H54 (cell line): ENCODE results near the gene BLTP2.
"Not testable (repeated sequence)": the region's sequence is repeated elsewhere in the genome, so short reads cannot be mapped to it uniquely, and the experiment has no call there.

Source experiments
- DNase-seq: peaks from one replicate; pipeline ENCODE4 v3.0.0; 2011; ENCODE audit warnings: low spot score, mixed read lengths; ENCODE audit not compliant: insufficient read length
- FAIRE-seq: peaks from 3 replicates; lab custom pipeline; 2011; peaks lifted over from hg19 to GRCh38; lab: Jason Lieb, UNC
- POLR2A ChIP-seq: IDR thresholded peaks from 2 replicates; pipeline ENCODE4 v1.6.1; 2011; ENCODE audit warnings: low read depth, mild to moderate bottlenecking, low read length

The BLTP2 gene

DNA sequence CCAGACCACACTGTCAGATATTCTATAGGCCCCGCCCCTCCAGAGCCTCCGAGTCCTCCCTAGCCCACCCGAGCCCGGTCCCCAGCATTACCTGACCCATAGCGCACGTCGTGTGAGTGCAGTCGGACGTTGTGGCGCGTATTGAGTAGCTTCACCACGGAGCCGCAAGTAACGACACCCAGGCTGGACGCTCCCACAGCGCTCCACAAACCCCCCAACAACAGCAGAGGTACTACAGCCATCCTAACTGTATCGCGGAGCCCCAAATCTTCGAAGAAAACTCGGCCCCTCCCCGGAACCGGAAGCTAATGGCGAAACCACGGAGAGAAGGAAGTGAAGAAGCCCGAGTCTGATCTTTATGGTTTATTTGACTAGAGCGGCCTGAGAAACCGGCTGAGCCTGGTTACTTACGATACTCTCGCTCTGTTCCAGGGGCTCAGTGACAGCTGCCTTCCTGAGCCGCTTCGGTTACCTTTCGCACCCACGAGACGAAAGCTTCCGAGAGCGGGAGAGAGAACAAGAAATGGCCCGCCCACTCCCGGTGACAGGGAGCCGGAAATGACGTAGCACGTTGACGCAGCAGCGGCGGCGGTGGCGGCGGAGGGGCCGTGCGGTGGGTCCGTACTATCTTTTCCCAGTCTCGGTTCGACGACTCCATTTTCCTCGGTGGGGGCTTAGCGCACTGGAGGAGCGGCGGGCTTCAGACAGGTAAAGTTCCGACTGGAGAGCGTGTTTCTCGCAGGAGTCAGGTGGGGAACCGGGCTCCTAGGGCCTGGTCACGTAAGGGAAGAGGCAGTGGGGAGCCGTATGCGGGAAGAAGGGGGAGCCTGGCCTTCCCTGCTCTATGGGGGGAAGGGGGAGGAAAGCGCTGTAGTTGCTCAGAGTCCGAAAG lies 16.9 kb upstream of the BLTP2 start, which contains the start of the genes SDF2 and SUPT6H:
Gene SDF2 (minus strand): TSS at position 272 of the 892 bp plus-strand sequence. CDS start 30 bp downstream, at position 242.
Gene SUPT6H (plus strand): TSS at position 571 of the 892 bp plus-strand sequence. CDS start 11,197 bp downstream, outside the sequence.
- peak; percentile 95 for TF ChIP-seq POLR2A
- FAIRE-seq (no peak), DNase-seq (peak; percentile 92)

DNA sequence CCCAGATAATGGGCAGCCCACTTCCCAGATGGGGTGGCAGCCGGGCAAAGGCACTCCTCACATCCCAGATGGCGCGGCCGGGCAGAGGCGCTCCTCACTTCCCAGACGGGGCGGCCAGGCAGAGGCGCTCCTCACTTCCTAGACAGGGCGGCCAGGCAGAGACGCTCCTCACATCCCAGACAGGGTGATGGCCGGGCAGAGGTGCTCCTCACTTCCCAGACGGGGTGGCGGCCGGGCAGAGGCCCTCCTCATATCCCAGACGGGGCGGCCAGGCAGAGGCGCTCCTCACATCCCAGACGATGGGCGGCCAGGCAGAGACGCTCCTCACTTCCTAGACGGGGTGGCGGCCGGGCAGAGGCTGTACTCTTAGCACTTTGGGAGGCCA lies 14.5 kb upstream of the BLTP2 start:
- FAIRE-seq, DNase-seq: not testable (repeated sequence)

- not testable (repeated sequence) for FAIRE-seq
Measured at GRCh38 chr17:28658766-28659496, 14.0 kb upstream of the BLTP2 start.

GRCh38 chr17:28658342-28658741 lies 13.4 kb upstream of the BLTP2 start:
- not testable (repeated sequence) for FAIRE-seq

More at GRCh38 chr17:28658766-28659496, 14.0 kb upstream of the BLTP2 start:
- DNase-seq = not testable (repeated sequence)

GRCh38 chr17:28657756-28658155 lies 12.8 kb upstream of the BLTP2 start:
- DNase-seq (no peak), FAIRE-seq (no peak)
- TF ChIP-seq POLR2A = no peak

More at GRCh38 chr17:28658342-28658741, 13.4 kb upstream of the BLTP2 start:
- not testable (repeated sequence) for DNase-seq

- no peak for DNase-seq
- no peak for TF ChIP-seq POLR2A
- no peak for FAIRE-seq
Measured at GRCh38 chr17:28655160-28655559, 10.2 kb upstream of the BLTP2 start.

DNA sequence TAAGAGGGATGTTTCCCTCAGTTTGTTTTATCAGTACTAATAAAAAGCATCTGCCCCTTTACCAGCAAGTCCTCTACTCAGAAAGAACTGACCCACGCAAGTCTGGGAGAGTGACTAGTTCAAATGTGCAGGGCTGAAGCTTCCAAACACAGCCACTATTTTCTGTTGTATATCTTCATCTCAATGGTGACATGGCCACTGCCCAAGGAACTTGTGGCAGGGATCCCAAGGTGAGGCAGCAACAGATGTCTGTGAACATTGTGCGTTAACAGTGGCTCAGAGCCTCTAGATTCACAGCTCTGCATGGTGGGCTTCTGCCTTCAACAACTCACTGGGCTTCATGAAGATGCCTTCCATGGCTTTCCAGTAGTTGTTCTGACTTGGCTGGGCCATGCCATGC lies 3.7 kb upstream of the BLTP2 start:
- DNase-seq (no peak), FAIRE-seq (no peak)
- no peak for TF ChIP-seq POLR2A

- no peak for DNase-seq
- no peak for TF ChIP-seq POLR2A
- FAIRE-seq = no peak
Measured at GRCh38 chr17:28646039-28646754, 1.2 kb upstream of the BLTP2 start.

- DNase-seq = no peak
- no peak for FAIRE-seq
- TF ChIP-seq POLR2A = no peak
Measured at GRCh38 chr17:28645576-28645939, 600 bp upstream of the BLTP2 start.

GRCh38 chr17:28643983-28644786 lies 773 bp downstream of the BLTP2 start:
- FAIRE-seq = no peak
- no peak for TF ChIP-seq POLR2A
- peak; percentile 75 for DNase-seq

DNA sequence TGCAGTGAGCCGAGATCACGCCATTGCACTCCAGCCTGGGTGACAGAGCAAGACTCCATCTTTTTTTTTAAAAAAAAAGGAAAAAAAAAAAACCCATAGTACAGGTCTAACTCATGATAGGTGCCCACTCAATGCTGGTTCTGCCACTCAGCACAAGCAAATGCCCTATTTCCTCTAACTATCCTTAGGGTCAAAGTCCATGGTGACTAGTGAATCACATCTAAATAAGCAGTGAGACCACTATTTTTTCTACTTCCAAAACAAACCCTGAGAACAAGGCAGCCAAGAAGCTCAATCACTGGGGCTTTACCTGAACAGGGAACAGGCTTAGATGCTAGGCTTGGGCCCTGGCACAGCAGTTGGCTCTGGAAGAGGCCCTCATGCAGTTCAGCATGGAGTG lies 3.4 kb downstream of the BLTP2 start:
- FAIRE-seq (no peak), DNase-seq (no peak)
- no peak for TF ChIP-seq POLR2A

GRCh38 chr17:28635506-28635905 lies 9.5 kb downstream of the BLTP2 start:
- no peak for TF ChIP-seq POLR2A
- DNase-seq = no peak
- FAIRE-seq = no peak
